22Rv1 (cell line): ENCODE measurements around the gene CCHCR1.

Experiments used
- ZFX ChIP-seq: fragments of 450-650 bp; IDR thresholded peaks from 2 replicates; pipeline ENCODE4 v1.6.1; 2017; ENCODE audit warnings: antibody characterized with exemption, borderline replicate concordance
- TF ChIP-seq, protein P1 (sequence below): fragments of 450-650 bp; IDR thresholded peaks from 2 replicates; pipeline ENCODE4 v1.5.1; 2017; ENCODE audit warnings: mild to moderate bottlenecking

- TF ChIP-seq, protein P1, sequence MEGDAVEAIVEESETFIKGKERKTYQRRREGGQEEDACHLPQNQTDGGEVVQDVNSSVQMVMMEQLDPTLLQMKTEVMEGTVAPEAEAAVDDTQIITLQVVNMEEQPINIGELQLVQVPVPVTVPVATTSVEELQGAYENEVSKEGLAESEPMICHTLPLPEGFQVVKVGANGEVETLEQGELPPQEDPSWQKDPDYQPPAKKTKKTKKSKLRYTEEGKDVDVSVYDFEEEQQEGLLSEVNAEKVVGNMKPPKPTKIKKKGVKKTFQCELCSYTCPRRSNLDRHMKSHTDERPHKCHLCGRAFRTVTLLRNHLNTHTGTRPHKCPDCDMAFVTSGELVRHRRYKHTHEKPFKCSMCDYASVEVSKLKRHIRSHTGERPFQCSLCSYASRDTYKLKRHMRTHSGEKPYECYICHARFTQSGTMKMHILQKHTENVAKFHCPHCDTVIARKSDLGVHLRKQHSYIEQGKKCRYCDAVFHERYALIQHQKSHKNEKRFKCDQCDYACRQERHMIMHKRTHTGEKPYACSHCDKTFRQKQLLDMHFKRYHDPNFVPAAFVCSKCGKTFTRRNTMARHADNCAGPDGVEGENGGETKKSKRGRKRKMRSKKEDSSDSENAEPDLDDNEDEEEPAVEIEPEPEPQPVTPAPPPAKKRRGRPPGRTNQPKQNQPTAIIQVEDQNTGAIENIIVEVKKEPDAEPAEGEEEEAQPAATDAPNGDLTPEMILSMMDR = no peak
- TF ChIP-seq ZFX = no peak
These were observed 699 bp upstream of the CCHCR1 start, which contains the start of gene TCF19 for GRCh38 chr6:31158140-31158862.
